GM12891 (cell line): ENCODE data around the gene SVOPL.
"Not testable (repeated sequence)": the region's sequence is repeated elsewhere in the genome, so short reads cannot be mapped to it uniquely, and the experiment has no call there.

Source experiments
- DNase-seq: peaks from one replicate; pipeline ENCODE4 v3.0.0; 2011; ENCODE audit warnings: low spot score; ENCODE audit not compliant: insufficient read length
- FAIRE-seq: peaks from 2 replicates; lab custom pipeline; 2011; peaks lifted over from hg19 to GRCh38; lab: Jason Lieb, UNC
- PAX5 ChIP-seq: IDR thresholded peaks from 2 replicates; pipeline ENCODE4 v1.6.1; 2011; ENCODE audit warnings: low read length, moderate library complexity, mild to moderate bottlenecking; ENCODE audit not compliant: insufficient read depth, severe bottlenecking
- POLR2A ChIP-seq: IDR thresholded peaks from 2 replicates; pipeline ENCODE4 v1.6.1; 2011; ENCODE audit warnings: low read depth, low read length, control low read depth
- POLR2AphosphoS5 ChIP-seq: IDR thresholded peaks from 2 replicates; pipeline ENCODE4 v1.6.1; 2011; ENCODE audit warnings: low read depth, low read length, control low read depth
- POU2F2 ChIP-seq: IDR thresholded peaks from 2 replicates; pipeline ENCODE4 v1.6.1; 2011; ENCODE audit warnings: low read depth, mild to moderate bottlenecking, control low read depth, low read length, moderate library complexity
- SPI1 ChIP-seq: IDR thresholded peaks from 2 replicates; pipeline ENCODE4 v1.6.1; 2011; ENCODE audit warnings: low read depth, low read length, control low read depth
- TAF1 ChIP-seq: IDR thresholded peaks from 2 replicates; pipeline ENCODE4 v1.6.1; 2011; ENCODE audit warnings: low read depth, low read length, control low read depth

The SVOPL gene

DNA sequence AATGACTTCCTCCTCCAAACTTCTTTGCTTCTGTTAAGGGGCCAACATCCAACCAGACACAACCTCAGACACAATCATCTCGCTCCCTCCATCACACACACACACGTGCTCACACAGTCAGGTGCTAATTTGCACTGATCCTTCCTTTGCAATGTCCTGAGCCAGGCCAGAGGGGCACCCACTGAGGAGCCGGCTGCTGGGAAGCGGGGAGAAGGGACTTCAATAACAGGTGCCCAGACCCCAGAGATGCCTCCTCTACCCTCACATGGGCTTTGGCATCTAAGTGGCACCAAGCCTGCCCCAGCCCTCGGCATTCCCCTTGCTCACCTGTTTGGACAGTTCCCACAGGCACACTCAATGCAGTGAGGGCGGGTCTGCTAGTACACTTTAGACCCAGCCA, 34.2 kb upstream of the SVOPL start:
- TF ChIP-seq SPI1 (no peak), PAX5 (no peak), POU2F2 (no peak), POLR2A (no peak), TAF1 (no peak), POLR2AphosphoS5 (no peak)
- no peak for FAIRE-seq
- no peak for DNase-seq

DNA sequence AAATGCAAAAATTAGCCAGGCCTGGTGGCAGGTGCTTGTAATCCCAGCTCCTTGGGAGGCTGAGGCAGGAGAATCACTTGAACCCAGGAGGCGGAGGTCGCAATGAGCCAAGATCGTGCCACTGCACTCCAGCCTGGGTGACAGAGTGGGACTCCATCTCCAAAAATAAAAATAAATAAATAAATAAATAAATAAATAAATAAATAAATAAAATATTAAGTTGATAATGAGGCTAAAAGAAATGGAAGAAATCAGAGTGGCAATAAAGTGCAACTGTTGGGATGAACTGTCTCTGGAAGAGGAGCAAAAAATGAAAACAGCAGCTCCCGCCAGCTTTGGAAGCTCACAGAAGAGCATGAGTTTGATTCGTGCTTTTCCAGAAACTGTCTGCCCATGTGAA, 30.6 kb upstream of the SVOPL start:
- not testable (repeated sequence) for FAIRE-seq, DNase-seq

DNA sequence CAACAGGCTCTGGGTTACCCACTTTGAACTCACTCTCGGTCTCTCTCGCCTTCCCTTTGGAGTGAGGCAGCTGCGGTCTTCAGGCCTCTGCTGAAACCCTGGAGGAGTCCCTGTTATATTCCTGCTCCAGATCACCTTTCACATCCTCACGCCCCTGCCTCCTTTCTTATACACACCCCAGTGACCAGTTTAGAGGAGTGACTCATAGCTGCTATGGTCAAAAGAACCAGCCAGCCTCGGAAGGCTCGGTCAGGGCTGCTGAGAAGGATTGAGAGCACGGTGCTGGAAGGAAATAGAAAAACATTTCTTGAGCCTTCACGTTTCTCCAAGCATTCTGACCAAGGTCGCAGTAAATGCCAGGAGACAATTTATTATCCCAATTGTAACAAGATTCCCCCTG, 28.3 kb upstream of the SVOPL start:
- no peak for TF ChIP-seq SPI1
- TF ChIP-seq TAF1 = no peak
- no peak for TF ChIP-seq POU2F2
- TF ChIP-seq PAX5 = no peak
- no peak for TF ChIP-seq POLR2AphosphoS5
- no peak for TF ChIP-seq POLR2A
- DNase-seq (no peak), FAIRE-seq (no peak)

DNA sequence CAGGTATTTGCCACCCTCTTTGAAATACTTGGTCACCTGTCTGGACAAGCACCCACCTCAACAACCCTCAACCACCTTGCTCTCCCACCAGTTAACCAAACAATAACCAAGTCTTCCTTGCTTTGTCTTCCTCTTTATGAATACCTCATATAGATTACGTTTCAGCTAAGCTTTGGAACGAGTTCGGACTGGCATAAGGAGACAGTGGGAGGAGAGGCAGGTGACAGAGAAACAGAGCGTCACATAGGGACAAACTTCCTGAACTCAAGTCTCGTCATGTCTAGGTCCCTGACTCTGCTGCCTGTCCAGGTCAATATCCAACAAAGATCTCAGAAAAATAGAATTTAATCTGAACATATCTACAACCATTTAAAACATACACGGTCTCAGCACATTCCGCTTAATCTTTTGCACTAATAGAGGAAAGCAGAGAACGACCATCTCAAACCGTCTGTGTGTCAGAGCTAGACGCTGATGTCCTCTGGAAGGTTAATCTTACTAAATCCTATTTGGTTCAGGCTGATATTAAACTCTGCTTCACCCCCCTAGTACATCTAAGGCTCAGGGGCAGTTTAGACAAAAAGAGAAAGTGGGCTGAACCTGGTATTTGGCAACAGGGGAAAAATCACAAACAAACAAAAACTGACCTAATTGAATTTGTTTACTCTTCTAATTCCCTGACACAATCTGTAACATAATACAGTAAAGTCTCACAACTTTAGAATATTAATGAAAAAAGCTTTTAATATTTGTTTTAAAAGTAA, 26.4 kb upstream of the SVOPL start:
- DNase-seq (no peak), FAIRE-seq (no peak)
- TF ChIP-seq POLR2AphosphoS5 = no peak
- no peak for TF ChIP-seq POU2F2
- no peak for TF ChIP-seq POLR2A
- no peak for TF ChIP-seq SPI1
- TF ChIP-seq TAF1 = no peak
- no peak for TF ChIP-seq PAX5

DNA sequence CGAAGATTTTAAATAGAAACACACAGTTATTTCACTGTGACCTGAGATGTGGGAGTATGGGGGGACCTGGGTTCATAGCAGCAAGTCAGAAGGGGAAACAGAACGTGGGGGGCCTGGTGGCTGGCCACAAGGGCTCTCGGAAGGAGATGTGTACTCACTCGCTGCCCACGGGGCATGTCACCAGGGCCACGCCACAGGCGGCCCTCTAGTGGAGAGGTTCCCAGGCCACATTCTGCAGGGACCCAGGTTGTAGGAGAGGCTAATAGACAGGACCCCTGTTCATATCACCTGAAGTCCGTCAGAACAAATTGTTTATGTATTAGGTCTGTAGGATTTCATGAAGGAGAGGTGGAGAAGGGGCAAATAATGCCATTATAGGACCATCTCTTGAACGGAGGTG, 25.1 kb upstream of the SVOPL start:
- DNase-seq (peak; percentile 13), FAIRE-seq (no peak)
- TF ChIP-seq SPI1 = no peak
- no peak for TF ChIP-seq TAF1
- no peak for TF ChIP-seq PAX5
- TF ChIP-seq POLR2AphosphoS5 = no peak
- no peak for TF ChIP-seq POLR2A
- no peak for TF ChIP-seq POU2F2

DNA sequence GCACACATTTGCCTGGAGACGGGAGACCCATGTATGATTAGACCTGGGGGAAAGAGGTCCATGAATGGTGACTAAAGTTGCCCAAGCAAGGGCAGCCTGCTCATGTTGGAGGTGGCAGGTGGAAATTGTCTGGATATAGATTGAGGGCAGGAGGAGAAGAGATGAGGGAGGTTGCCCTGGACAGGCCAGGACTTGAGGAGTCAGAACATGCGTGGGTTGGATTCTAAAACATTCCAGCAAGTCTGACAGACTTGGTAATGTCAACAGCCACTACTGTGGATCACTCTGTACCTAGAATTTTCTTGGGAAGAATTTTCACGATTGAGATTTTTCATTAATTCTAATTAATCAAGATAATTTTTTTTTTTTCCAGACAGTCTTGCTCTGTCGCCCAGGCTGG, 19.1 kb upstream of the SVOPL start:
- TF ChIP-seq POLR2A (no peak), SPI1 (no peak), TAF1 (no peak), POU2F2 (no peak), PAX5 (no peak), POLR2AphosphoS5 (no peak)
- no peak for FAIRE-seq
- DNase-seq = no peak

DNA sequence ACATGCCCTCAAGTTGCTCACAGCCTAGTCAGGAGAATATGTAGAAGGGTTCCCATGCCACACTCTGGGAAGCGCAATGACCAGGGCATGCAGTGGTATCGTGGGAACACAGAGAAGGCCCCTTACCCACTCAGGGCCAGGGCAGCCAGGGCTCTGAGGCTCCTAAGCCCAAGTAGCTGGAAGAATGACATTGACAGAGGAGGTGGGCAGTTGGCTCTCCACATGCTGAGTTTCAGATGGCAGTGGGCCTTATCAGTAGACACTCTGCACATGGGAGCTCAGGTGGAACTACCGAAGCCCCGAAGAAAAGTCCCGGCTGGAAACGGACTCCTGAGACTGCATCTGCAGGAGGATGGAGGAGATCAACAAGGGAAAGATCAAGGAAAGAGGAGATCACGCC, 15.7 kb upstream of the SVOPL start:
- no peak for FAIRE-seq
- DNase-seq = no peak
- TF ChIP-seq POLR2AphosphoS5 (no peak), TAF1 (no peak), PAX5 (no peak), POLR2A (no peak), POU2F2 (no peak), SPI1 (no peak)

DNA sequence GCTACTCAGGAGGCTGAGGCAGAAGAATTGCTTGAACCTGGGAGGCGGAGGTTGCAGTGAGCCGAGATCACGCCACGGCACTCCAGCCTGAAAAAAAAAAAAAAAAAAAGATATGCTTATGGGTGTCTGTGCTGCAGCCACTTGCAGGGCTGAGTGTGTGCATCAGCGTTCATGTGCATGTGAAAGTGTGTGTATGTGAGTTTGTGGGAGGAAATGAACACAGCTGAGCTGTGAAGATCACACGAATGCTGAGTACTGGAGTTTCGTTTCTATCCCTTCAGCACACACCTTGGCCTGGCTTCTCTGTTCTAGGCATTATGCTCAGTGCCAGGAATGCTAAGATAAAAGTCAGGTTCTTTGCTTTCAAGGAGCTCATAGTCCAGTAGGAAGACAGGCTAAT, 12.0 kb upstream of the SVOPL start:
- DNase-seq (no peak), FAIRE-seq (no peak)
- TF ChIP-seq SPI1 = no peak
- no peak for TF ChIP-seq POLR2A
- no peak for TF ChIP-seq PAX5
- no peak for TF ChIP-seq POLR2AphosphoS5
- no peak for TF ChIP-seq TAF1
- TF ChIP-seq POU2F2 = no peak

DNA sequence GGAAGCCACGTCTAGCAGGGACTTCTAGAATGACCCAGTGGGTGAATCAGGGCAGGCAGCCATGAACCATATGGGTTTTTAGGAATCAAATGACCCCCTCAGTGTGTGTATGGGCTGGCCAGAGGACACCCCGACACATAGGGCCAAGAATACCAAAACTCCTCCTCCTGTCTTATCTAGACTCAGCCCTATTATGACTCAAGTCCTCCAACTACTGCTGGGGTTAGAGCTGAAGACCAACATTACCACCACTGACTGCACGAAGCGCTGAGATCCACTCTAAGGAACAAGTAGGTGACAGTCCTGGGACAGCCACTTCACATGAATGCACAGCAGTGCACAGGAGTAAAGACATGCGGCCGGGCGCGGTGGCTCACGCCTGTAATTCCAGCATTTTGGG, 11.5 kb upstream of the SVOPL start:
- DNase-seq = no peak
- no peak for FAIRE-seq
- TF ChIP-seq POLR2AphosphoS5 (no peak), PAX5 (no peak), POLR2A (no peak), TAF1 (no peak), SPI1 (no peak), POU2F2 (no peak)
